Endothelial cell of umbilical vein (primary cell): Measurements from ENCODE around the gene SLC28A1. TPM values are rescaled to one million over a fixed set of nuclear protein-coding genes. Genes with fewer than 3 reads are reported as not detected.

Source experiments
- BruUV-seq: library from RNA; stranded (reverse); fragments of 400-500 nt; replicated peaks from 2 replicates; lab custom pipeline; 2021; lab: Mats Ljungman, UMichigan
- CTCF ChIA-PET: fragments of 300-600, 350-600 bp; sonication (Branson Sonifier 250); formaldehyde crosslinking; loops from one replicate; lab custom pipeline; 2021; ENCODE audit warnings: antibody characterized with exemption, inconsistent platforms; lab: Charles Lee
- POLR2A ChIA-PET: fragments of 300-600, 350-600 bp; sonication (Branson Sonifier 250); formaldehyde crosslinking; loops from one replicate; lab custom pipeline; 2021; ENCODE audit warnings: antibody characterized with exemption, inconsistent platforms; lab: Charles Lee
- DNase-seq: peaks from one replicate; pipeline ENCODE4 v3.0.0-alpha.2; 2011; ENCODE audit warnings: low read depth, low spot score
- FAIRE-seq: peaks from 2 replicates; lab custom pipeline; 2011; peaks lifted over from hg19 to GRCh38; lab: Jason Lieb, UNC
- H2AFZ ChIP-seq: 2 replicates; pipeline ENCODE4 v1.6.0; 2012; ENCODE audit warnings: low read depth, low read length, control low read depth, inconsistent platforms
- H3K27ac ChIP-seq: 2 replicates; pipeline ENCODE4 v1.5.1; 2011; ENCODE audit warnings: low read depth, mild to moderate bottlenecking, control low read depth, low read length, moderate library complexity; ENCODE audit not compliant: insufficient read depth
- H3K27me3 ChIP-seq, 2 experiments: 2 replicates each; pipeline versions ENCODE4 v1.6.0 to v1.6.1; 2011; ENCODE audit warnings: low read length in 2 of 2, mixed read lengths in 1 of 2; ENCODE audit not compliant: control insufficient read depth in 2 of 2, insufficient read depth in 2 of 2
- H3K36me3 ChIP-seq, 2 experiments: 2 replicates in 1 of 2; 3 replicates in 1 of 2; pipeline ENCODE4 v1.5.1; 2011; ENCODE audit warnings: low read length in 2 of 2, mild to moderate bottlenecking in 1 of 2, moderate library complexity in 1 of 2; ENCODE audit not compliant: control insufficient read depth in 2 of 2, insufficient read depth in 2 of 2; ENCODE audit errors: extremely low read depth in 1 of 2
- H3K4me1 ChIP-seq: 3 replicates; pipeline ENCODE4 v1.5.1; 2011; ENCODE audit warnings: mild to moderate bottlenecking, low read length; ENCODE audit not compliant: control insufficient read depth, insufficient read depth; ENCODE audit errors: extremely low read depth
- H3K4me2 ChIP-seq: 2 replicates; pipeline ENCODE4 v1.6.1; 2011; ENCODE audit warnings: low read length, control low read depth, mixed read lengths; ENCODE audit not compliant: insufficient read depth
- H3K4me3 ChIP-seq, 3 experiments: fragments of 200-600 bp in 1 of 3; sonication (generic), shearing (Covaris generic) in 1 of 3; replicated peaks in 1 of 3; 2 replicates each; pipeline ENCODE4 v1.5.1; 2011 to 2016; ENCODE audit warnings: control low read depth in 3 of 3, low read length in 3 of 3, mild to moderate bottlenecking in 2 of 3, inconsistent platforms in 1 of 3, low read depth in 1 of 3, moderate library complexity in 1 of 3; ENCODE audit not compliant: insufficient read depth in 1 of 3
- H3K79me2 ChIP-seq: 2 replicates; pipeline ENCODE4 v1.6.0; 2012; ENCODE audit warnings: low read length, inconsistent platforms; ENCODE audit not compliant: control insufficient read depth, insufficient read depth
- H3K9ac ChIP-seq: replicated peaks from 2 replicates; pipeline ENCODE3; 2011; ENCODE audit warnings: low read length, control low read depth; ENCODE audit not compliant: insufficient read depth; ENCODE audit errors: extremely low read depth
- H3K9me1 ChIP-seq: replicated peaks from 3 replicates; pipeline ENCODE4 v1.6.0; 2011; ENCODE audit warnings: mild to moderate bottlenecking, low read length; ENCODE audit not compliant: control insufficient read depth, insufficient read depth; ENCODE audit errors: extremely low read depth
- H3K9me3 ChIP-seq: replicated peaks from 2 replicates; pipeline ENCODE4 v1.5.1; 2012; ENCODE audit warnings: low read length, inconsistent platforms; ENCODE audit not compliant: control insufficient read depth, insufficient read depth
- H4K20me1 ChIP-seq: replicated peaks from 2 replicates; pipeline ENCODE3; 2011; ENCODE audit warnings: mild to moderate bottlenecking, low read length; ENCODE audit not compliant: control insufficient read depth, insufficient read depth; ENCODE audit errors: extremely low read depth
- EZH2 ChIP-seq: IDR thresholded peaks from 2 replicates; pipeline ENCODE4 v1.6.1; 2012; ENCODE audit warnings: borderline replicate concordance, low read depth, mild to moderate bottlenecking, moderate library complexity, low read length, inconsistent platforms; ENCODE audit not compliant: severe bottlenecking
- FOS ChIP-seq: IDR thresholded peaks from 2 replicates; pipeline ENCODE4 v1.6.1; 2011; ENCODE audit warnings: mild to moderate bottlenecking, low read length, moderate library complexity, borderline replicate concordance; ENCODE audit not compliant: insufficient read depth
- GATA2 ChIP-seq: IDR thresholded peaks from 2 replicates; pipeline ENCODE4 v1.7.0; 2011; ENCODE audit warnings: low read depth, mild to moderate bottlenecking, moderate library complexity, mixed read lengths, low read length; ENCODE audit not compliant: insufficient read length, insufficient read depth
- JUN ChIP-seq: IDR thresholded peaks from 2 replicates; pipeline ENCODE4 v1.6.1; 2011; ENCODE audit warnings: borderline replicate concordance, low read depth; ENCODE audit not compliant: insufficient read length, insufficient read depth
- MAX ChIP-seq: IDR thresholded peaks from 2 replicates; pipeline ENCODE4 v1.6.1; 2011; ENCODE audit not compliant: insufficient read depth, insufficient read length
- MYC ChIP-seq: IDR thresholded peaks from one replicate; pipeline ENCODE4 v1.6.1; 2011; ENCODE audit warnings: mild to moderate bottlenecking, low read depth, low read length
- POLR2A ChIP-seq: IDR thresholded peaks from 2 replicates; pipeline ENCODE4 v1.6.1; 2012; ENCODE audit warnings: low read depth, mild to moderate bottlenecking, control low read depth, low read length
- POLR2AphosphoS5 ChIP-seq: IDR thresholded peaks from 2 replicates; pipeline ENCODE4 v1.6.1; 2012; ENCODE audit warnings: low read depth, mild to moderate bottlenecking, control low read depth, low read length, moderate library complexity; ENCODE audit not compliant: insufficient read depth
- dilution Hi-C: fragments of 300-500 bp; cut with MboI; formaldehyde crosslinking; loops from one replicate; pipeline ENCODE4 v1.15.0; 2019; ENCODE audit warnings: low sequenced_read_pairs; ENCODE audit not compliant: extremely low pct_ligation_motif_present
- intact Hi-C: fragments of 100-400 bp; cut with micrococcal nuclease; formaldehyde crosslinking; loops from one replicate; pipeline ENCODE4 v1.10.0; 2022
- polyA plus RNA-seq, 4 experiments: library from polyadenylated mRNA; depleted of rRNA in 3 of 4; stranded (reverse) in 3 of 4; unstranded in 1 of 4; fragments of >200 nt; gene quantifications; 2 replicates each; pipeline versions ENCODE4 v1.2.1 to v1.2.3, GENCODE V29; 2011 to 2012; ENCODE audit warnings: missing spikeins in 1 of 4
- total RNA-seq: library from RNA; stranded (reverse); gene quantifications from 2 replicates; pipeline ENCODE4 v1.2.3, GENCODE V29; 2021
- TF ChIP-seq, protein P1 (sequence below), 2 donors: IDR thresholded peaks; 1 replicate in 1 of 2; 2 replicates in 1 of 2; pipeline ENCODE4 v1.5.1; 2011; ENCODE audit warnings: low read length in 2 of 2, mild to moderate bottlenecking in 2 of 2, moderate library complexity in 2 of 2, control low read depth in 1 of 2, inconsistent platforms in 1 of 2, low read depth in 1 of 2; ENCODE audit not compliant: insufficient read depth in 1 of 2; ENCODE audit errors: extremely low read depth in 1 of 2

Gene SLC28A1
- total and polyA plus RNA-seq, 2 donors (not counting 3 experiments of a cell fraction or from before 2014, with no cell fraction given): not detected

- no peak overlapping the region for H3K27ac ChIP-seq
- H3K79me2 ChIP-seq: no peaks in the 10 kb centered on the region
- no peaks in the 10 kb centered on the region for H3K36me3 ChIP-seq
- FAIRE-seq: no peak
- dilution Hi-C loops (no loop called here), intact Hi-C loops (no loop called here)
- H3K9me1 ChIP-seq: no peaks in the 10 kb centered on the region
- no peak overlapping the region for H3K9ac ChIP-seq
- H3K27me3 ChIP-seq: peaks cover 0 to 2% of the 10 kb centered on the region in 2 experiments
- CTCF ChIA-PET: interaction anchor here (1.0 to 1.2 kb wide), 2 partner anchors 10 to 39 kb away, joined by 3 to 5 read pairs; no protein-coding TSS in a partner anchor
- no peaks in the 10 kb centered on the region for H3K4me1 ChIP-seq
- no peaks in the 10 kb centered on the region for H4K20me1 ChIP-seq
- H3K4me3 ChIP-seq: no peak overlapping the region
- no peak for TF ChIP-seq EZH2
- no peak for TF ChIP-seq FOS
- TF ChIP-seq POLR2AphosphoS5: no peak
- no peak for TF ChIP-seq JUN
- TF ChIP-seq, protein P1, sequence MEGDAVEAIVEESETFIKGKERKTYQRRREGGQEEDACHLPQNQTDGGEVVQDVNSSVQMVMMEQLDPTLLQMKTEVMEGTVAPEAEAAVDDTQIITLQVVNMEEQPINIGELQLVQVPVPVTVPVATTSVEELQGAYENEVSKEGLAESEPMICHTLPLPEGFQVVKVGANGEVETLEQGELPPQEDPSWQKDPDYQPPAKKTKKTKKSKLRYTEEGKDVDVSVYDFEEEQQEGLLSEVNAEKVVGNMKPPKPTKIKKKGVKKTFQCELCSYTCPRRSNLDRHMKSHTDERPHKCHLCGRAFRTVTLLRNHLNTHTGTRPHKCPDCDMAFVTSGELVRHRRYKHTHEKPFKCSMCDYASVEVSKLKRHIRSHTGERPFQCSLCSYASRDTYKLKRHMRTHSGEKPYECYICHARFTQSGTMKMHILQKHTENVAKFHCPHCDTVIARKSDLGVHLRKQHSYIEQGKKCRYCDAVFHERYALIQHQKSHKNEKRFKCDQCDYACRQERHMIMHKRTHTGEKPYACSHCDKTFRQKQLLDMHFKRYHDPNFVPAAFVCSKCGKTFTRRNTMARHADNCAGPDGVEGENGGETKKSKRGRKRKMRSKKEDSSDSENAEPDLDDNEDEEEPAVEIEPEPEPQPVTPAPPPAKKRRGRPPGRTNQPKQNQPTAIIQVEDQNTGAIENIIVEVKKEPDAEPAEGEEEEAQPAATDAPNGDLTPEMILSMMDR (IDR thresholded peaks at IDR 0.05; ENCODE audit: extremely low read depth in 1 of 2, insufficient read depth in 1 of 2, low read depth in 1 of 2, low read length in 2 of 2): no peak
- no peak for TF ChIP-seq MAX
- TF ChIP-seq POLR2A: no peak
- no peak for TF ChIP-seq MYC
- TF ChIP-seq GATA2: no peak
- DNase-seq: no peak
- no TSS peak for BruUV-seq
- H3K9me3 ChIP-seq: no peaks in the 10 kb centered on the region
- no peak overlapping the region for H2AFZ ChIP-seq
- POLR2A ChIA-PET: no interaction called here
- no peak overlapping the region for H3K4me2 ChIP-seq
These were observed 4.2 kb downstream of the SLC28A1 start for GRCh38 chr15:84888639-84889038.
